Measurements from ENCODE around the gene PADI1. TPM values are rescaled to one million over a fixed set of nuclear protein-coding genes. Genes with fewer than 3 reads are reported as not detected.
A peak's percentile ranks its signal among the peaks of the same experiment; 100 is the strongest.

PADI1 gene
- total RNA-seq, 4 donors from 2014 or later: 4.0 to 57.3 (median 9.1) TPM

GRCh38 chr1:17198476-17199258 lies 6.3 kb upstream of the PADI1 start:
- H3K4me1 ChIP-seq: no peaks in the 10 kb centered on the region
- DNase-seq (ENCODE audit: low spot score in 2 of 2): peak; percentile 32 to 64
- WGBS: 74% methylated on average over 6 of the region's 9 CpGs
- H3K9me3 ChIP-seq: no peaks in the 10 kb centered on the region
- H3K27ac ChIP-seq: no peak overlapping the region
- peaks cover 16% of the 10 kb centered on the region for H3K27me3 ChIP-seq
- H3K4me3 ChIP-seq: no peak overlapping the region
- no peaks in the 10 kb centered on the region for H3K36me3 ChIP-seq
- no peak for TF ChIP-seq POLR2AphosphoS5 (IDR thresholded peaks at IDR 0.05)
- no peak for TF ChIP-seq CTCF (IDR thresholded peaks at IDR 0.05)
- no peak for TF ChIP-seq POLR2A (IDR thresholded peaks at IDR 0.05)
- TF ChIP-seq EP300 (IDR thresholded peaks at IDR 0.05): no peak

GRCh38 chr1:17199267-17200044 lies 5.5 kb upstream of the PADI1 start:
- Histone ChIP-seq H3K4me1 (no peaks in the 10 kb centered on the region), H3K36me3 (no peaks in the 10 kb centered on the region), H3K27me3 (peaks cover 16% of the 10 kb centered on the region), H3K27ac (no peak overlapping the region), H3K9me3 (no peaks in the 10 kb centered on the region), H3K4me3 (no peak overlapping the region)
- 90% methylated on average over 6 of the region's 9 CpGs for WGBS
- peak; percentile 50 to 59 for DNase-seq (ENCODE audit: low spot score in 2 of 2)
- no peak for TF ChIP-seq CTCF (IDR thresholded peaks at IDR 0.05)
- TF ChIP-seq POLR2A (IDR thresholded peaks at IDR 0.05): no peak
- TF ChIP-seq POLR2AphosphoS5 (IDR thresholded peaks at IDR 0.05): no peak
- no peak for TF ChIP-seq EP300 (IDR thresholded peaks at IDR 0.05)

- 82% methylated on average over 8 of the region's 8 CpGs for WGBS
- TF ChIP-seq EP300 (IDR thresholded peaks at IDR 0.05): no peak
- TF ChIP-seq POLR2AphosphoS5 (IDR thresholded peaks at IDR 0.05): no peak
- no peak for TF ChIP-seq CTCF (IDR thresholded peaks at IDR 0.05)
- no peak for TF ChIP-seq POLR2A (IDR thresholded peaks at IDR 0.05)
Observed at GRCh38 chr1:17200246-17200645, 4.7 kb upstream of the PADI1 start.

GRCh38 chr1:17200756-17201155 lies 4.2 kb upstream of the PADI1 start:
- no peak for DNase-seq (ENCODE audit: low spot score in 2 of 2)
- Histone ChIP-seq H3K36me3 (no peaks in the 10 kb centered on the region), H3K4me1 (no peaks in the 10 kb centered on the region), H3K9me3 (no peaks in the 10 kb centered on the region), H3K27ac (no peak overlapping the region), H3K4me3 (no peak overlapping the region), H3K27me3 (peaks cover 21% of the 10 kb centered on the region)
- TF ChIP-seq POLR2A (IDR thresholded peaks at IDR 0.05) (no peak), POLR2AphosphoS5 (IDR thresholded peaks at IDR 0.05) (no peak), CTCF (IDR thresholded peaks at IDR 0.05) (no peak), EP300 (IDR thresholded peaks at IDR 0.05) (no peak)
- 93% methylated on average over 5 of the region's 5 CpGs for WGBS

More at GRCh38 chr1:17200246-17200645, 4.7 kb upstream of the PADI1 start:
- no peak overlapping the region for H3K27ac ChIP-seq
- H3K27me3 ChIP-seq: peaks cover 19% of the 10 kb centered on the region
- DNase-seq (ENCODE audit: low spot score in 2 of 2): no peak
- H3K4me3 ChIP-seq: no peak overlapping the region
- H3K4me1 ChIP-seq: no peaks in the 10 kb centered on the region
- H3K36me3 ChIP-seq: no peaks in the 10 kb centered on the region
- H3K9me3 ChIP-seq: no peaks in the 10 kb centered on the region

Data from suprapubic skin (tissue), 4 donors.